GM12892 (cell line): ENCODE results near the gene POLR1H.

ENCODE experiments used
- POLR2A ChIP-seq: IDR thresholded peaks from 2 replicates; pipeline ENCODE4 v1.6.1; 2011; ENCODE audit warnings: low read depth, low read length, control low read depth
- POLR2AphosphoS5 ChIP-seq: IDR thresholded peaks from 2 replicates; pipeline ENCODE4 v1.6.1; 2011; ENCODE audit warnings: low read depth, low read length, control low read depth
- TAF1 ChIP-seq: IDR thresholded peaks from 2 replicates; pipeline ENCODE4 v1.6.1; 2011; ENCODE audit warnings: low read depth, mild to moderate bottlenecking, control low read depth, low read length, borderline replicate concordance

DNA sequence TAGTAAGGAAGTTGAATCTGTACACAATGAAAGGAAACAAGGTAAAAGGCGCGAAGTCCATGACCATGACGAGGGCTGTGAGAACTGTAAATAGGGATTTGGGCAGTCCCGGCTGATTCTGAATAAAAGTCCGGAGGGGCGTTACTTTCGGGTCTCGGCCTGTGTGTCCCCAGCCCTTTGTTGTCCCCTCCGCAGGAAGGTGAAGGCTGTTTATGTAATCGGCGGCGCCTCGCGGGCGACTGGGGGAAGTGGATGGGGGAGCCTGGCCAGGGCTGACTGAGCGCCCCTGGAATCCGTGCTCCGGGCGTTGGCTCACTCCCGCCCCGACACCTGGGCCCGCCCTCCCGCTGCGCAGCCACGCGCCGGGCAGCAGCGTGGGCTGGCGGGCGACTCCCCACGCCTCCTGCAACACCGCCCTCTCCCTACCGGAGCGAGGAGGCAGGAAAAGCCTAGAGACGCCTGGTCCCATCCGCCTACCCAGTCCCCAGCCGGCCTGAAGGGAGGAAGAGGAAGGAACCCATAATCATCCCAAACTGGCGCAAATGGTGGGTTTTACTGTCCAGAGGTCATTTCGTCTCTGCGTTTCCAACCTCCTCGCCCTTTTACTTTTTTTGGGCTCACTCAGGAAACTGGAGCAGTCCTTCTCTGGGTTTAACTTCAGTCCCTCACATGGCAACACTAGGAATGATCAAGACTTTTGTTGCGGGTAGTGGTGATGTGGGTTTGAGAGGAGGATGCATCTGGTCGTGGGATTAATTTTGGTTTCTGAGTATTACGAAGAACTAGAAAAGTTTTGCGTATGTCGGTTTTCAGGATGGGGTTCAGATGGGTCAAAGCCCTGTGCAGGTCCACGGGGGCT is 39.7 kb downstream of the POLR1H start:
- TF ChIP-seq POLR2AphosphoS5 (no peak), POLR2A (no peak), TAF1 (no peak)
